Measurements from ENCODE around the gene CIB4.
"Not testable (repeated sequence)": the region's sequence is repeated elsewhere in the genome, so short reads cannot be mapped to it uniquely, and the experiment has no call there.

CIB4 gene

GRCh38 chr2:26655611-26656195, 14.5 kb upstream of the CIB4 start:
- no peak for TF ChIP-seq CTCF (IDR thresholded peaks at IDR 0.05; ENCODE audit: low read depth, low read length)
- no peak overlapping the region for H3K4me3 ChIP-seq (ENCODE audit: low read depth, low read length)
- in situ Hi-C loops (cut with HindIII; ENCODE audit: low sequenced_read_pairs) = no loop called here
- DNase-seq (ENCODE audit: low read depth, low spot score) = no peak

GRCh38 chr2:26655120-26655519, 14.0 kb upstream of the CIB4 start:
- DNase-seq (ENCODE audit: low read depth, low spot score); H3K4me3 ChIP-seq (ENCODE audit: low read depth, low read length); in situ Hi-C loops (cut with HindIII; ENCODE audit: low sequenced_read_pairs): not testable (repeated sequence)

- TF ChIP-seq CTCF (IDR thresholded peaks at IDR 0.05; ENCODE audit: low read depth, low read length) = no peak
- no peak overlapping the region for H3K4me3 ChIP-seq (ENCODE audit: low read depth, low read length)
- no peak for DNase-seq (ENCODE audit: low read depth, low spot score)
- in situ Hi-C loops (cut with HindIII; ENCODE audit: low sequenced_read_pairs) = no loop called here
Observed at GRCh38 chr2:26654061-26654340, 12.8 kb upstream of the CIB4 start.

- no peak for DNase-seq (ENCODE audit: low read depth, low spot score)
- no peak overlapping the region for H3K4me3 ChIP-seq (ENCODE audit: low read depth, low read length)
- TF ChIP-seq CTCF (IDR thresholded peaks at IDR 0.05; ENCODE audit: low read depth, low read length) = no peak
- in situ Hi-C loops (cut with HindIII; ENCODE audit: low sequenced_read_pairs) = no loop called here
Observed at GRCh38 chr2:26653207-26654060, 12.3 kb upstream of the CIB4 start.

GRCh38 chr2:26652361-26653041, 11.3 kb upstream of the CIB4 start:
- DNase-seq (ENCODE audit: low read depth, low spot score) = no peak
- no peak overlapping the region for H3K4me3 ChIP-seq (ENCODE audit: low read depth, low read length)
- in situ Hi-C loops (cut with HindIII; ENCODE audit: low sequenced_read_pairs) = no loop called here
- no peak for TF ChIP-seq CTCF (IDR thresholded peaks at IDR 0.05; ENCODE audit: low read depth, low read length)

GRCh38 chr2:26651799-26652198, 10.6 kb upstream of the CIB4 start:
- no peak for DNase-seq (ENCODE audit: low read depth, low spot score)
- no peak overlapping the region for H3K4me3 ChIP-seq (ENCODE audit: low read depth, low read length)
- in situ Hi-C loops (cut with HindIII; ENCODE audit: low sequenced_read_pairs) = no loop called here
- no peak for TF ChIP-seq CTCF (IDR thresholded peaks at IDR 0.05; ENCODE audit: low read depth, low read length)

GRCh38 chr2:26651470-26651771, 10.3 kb upstream of the CIB4 start:
- no peak for TF ChIP-seq CTCF (IDR thresholded peaks at IDR 0.05; ENCODE audit: low read depth, low read length)
- DNase-seq (ENCODE audit: low read depth, low spot score) = no peak
- H3K4me3 ChIP-seq (ENCODE audit: low read depth, low read length) = no peak overlapping the region
- in situ Hi-C loops (cut with HindIII; ENCODE audit: low sequenced_read_pairs) = no loop called here

All from astrocyte of the spinal cord (primary cell).